Measurements from ENCODE around the gene SCAPER. TPM values are rescaled to one million over a fixed set of nuclear protein-coding genes. Genes with fewer than 3 reads are reported as not detected.
"Not testable (repeated sequence)": the region's sequence is repeated elsewhere in the genome, so short reads cannot be mapped to it uniquely, and the experiment has no call there.

The SCAPER gene
- polyA plus RNA-seq, 2 of the 4 experiments (the other 2 are of a cell fraction), result 4.9 to 5.5 TPM

GRCh38 chr15:76431971-76432370 lies 473.2 kb downstream of the SCAPER start:
- Histone ChIP-seq H3K27ac (no peak overlapping the region), H3K4me1 (0 out of 3 replicates have a peak, but pooled peaks cover 4% of the 10 kb centered on the region), H3K4me3 (no peak overlapping the region), H3K9me3 (no peaks in the 10 kb centered on the region), H3K4me2 (no peak overlapping the region)
- POLR2A ChIA-PET, result no interaction called here
- WGBS (ENCODE audit: missing lambda C conversion rate), result 63% methylated on average over 4 of the region's 4 CpGs
- no peak for ATAC-seq
- TF ChIP-seq PBX3 (IDR thresholded peaks at IDR 0.05), result no peak
- TF ChIP-seq HMGXB4 (CRISPR knock-in tag; IDR thresholded peaks at IDR 0.05; ENCODE audit: borderline replicate concordance), result no peak
- no peak for TF ChIP-seq NFE2L2 (conservative IDR thresholded peaks at IDR 0.05; ENCODE audit: low read length)
- TF ChIP-seq NPAS2 (CRISPR knock-in tag; IDR thresholded peaks at IDR 0.05; ENCODE audit: borderline replicate concordance), result no peak
- no peak for TF ChIP-seq REST (IDR thresholded peaks at IDR 0.05)
- TF ChIP-seq FOSL2 (IDR thresholded peaks at IDR 0.05), result no peak
- TF ChIP-seq FOSL2 (CRISPR knock-in tag; IDR thresholded peaks at IDR 0.05), result no peak
- no peak for TF ChIP-seq USF2 (IDR thresholded peaks at IDR 0.05)
- no peak for TF ChIP-seq FOSB (CRISPR knock-in tag; IDR thresholded peaks at IDR 0.05)
- no peak for TF ChIP-seq CTCF (IDR thresholded peaks at IDR 0.05)
- DNase-seq (ENCODE audit: low read depth in 1 of 2, low spot score in 1 of 2), result no peak
- CTCF ChIA-PET, result no interaction called here
- FAIRE-seq, result no peak

- H3K9me3 ChIP-seq; CTCF ChIA-PET; H3K4me3 ChIP-seq; H3K27ac ChIP-seq; DNase-seq (ENCODE audit: low read depth in 1 of 2, low spot score in 1 of 2); H3K4me2 ChIP-seq; H3K4me1 ChIP-seq; POLR2A ChIA-PET; ATAC-seq; FAIRE-seq: not testable (repeated sequence)
- WGBS (ENCODE audit: missing lambda C conversion rate), result 73% methylated on average over 2 of the region's 2 CpGs
These were observed 474.4 kb downstream of the SCAPER start for GRCh38 chr15:76430711-76431110.

GRCh38 chr15:76429661-76430060 lies 475.5 kb downstream of the SCAPER start:
- H3K9me3 ChIP-seq, result no peaks in the 10 kb centered on the region
- DNase-seq (ENCODE audit: low read depth in 1 of 2, low spot score in 1 of 2) (no peak), ATAC-seq (no peak), FAIRE-seq (no peak)
- 79% methylated on average over 4 of the region's 4 CpGs for WGBS (ENCODE audit: missing lambda C conversion rate)
- 0 out of 3 replicates have a peak, but pooled peaks cover 4% of the 10 kb centered on the region for H3K4me1 ChIP-seq
- no peak overlapping the region for H3K4me2 ChIP-seq
- TF ChIP-seq NPAS2 (CRISPR knock-in tag; IDR thresholded peaks at IDR 0.05; ENCODE audit: borderline replicate concordance), result no peak
- POLR2A ChIA-PET, result no interaction called here
- no peak overlapping the region for H3K4me3 ChIP-seq
- no peak overlapping the region for H3K27ac ChIP-seq
- CTCF ChIA-PET, result no interaction called here

Data from A549 (cell line).